ENCODE results near the gene FOXE3. TPM values are rescaled to one million over a fixed set of nuclear protein-coding genes. Genes with fewer than 3 reads are reported as not detected.
"Not testable (repeated sequence)": the region's sequence is repeated elsewhere in the genome, so short reads cannot be mapped to it uniquely, and the experiment has no call there.

FOXE3 gene
- total RNA-seq, 1 donor from 2014 or later: not detected

GRCh38 chr1:47448462-47449222, 32.6 kb downstream of the FOXE3 start:
- H3K27me3 Mint-ChIP-seq: peaks cover 72% of the 10 kb centered on the region
- H3K4me3 Mint-ChIP-seq: no peak overlapping the region
- POLR2A ChIA-PET: no interaction called here
- peaks cover 3% of the 10 kb centered on the region for H3K9me3 Mint-ChIP-seq
- no peak for DNase-seq
- CTCF ChIA-PET: interaction anchor here (1.5 kb wide), 1 partner anchor 11 kb away, joined by 4 read pairs; the partner anchor contains the start of gene FOXD2
- no peak for ATAC-seq (ENCODE audit: low read depth)
- no peak for TF ChIP-seq CTCF (IDR thresholded peaks at IDR 0.05)
- intact Hi-C loops (cut with micrococcal nuclease): no loop called here
- no peak overlapping the region for H3K27ac Mint-ChIP-seq
- peaks cover 20% of the 10 kb centered on the region for H3K4me1 Mint-ChIP-seq
- H3K36me3 Mint-ChIP-seq (ENCODE audit: low read depth): no peaks in the 10 kb centered on the region

GRCh38 chr1:47449822-47450552, 33.9 kb downstream of the FOXE3 start:
- Mint-ChIP-seq H3K36me3 (ENCODE audit: low read depth) (no peaks in the 10 kb centered on the region), H3K27me3 (peaks cover 75% of the 10 kb centered on the region), H3K4me3 (no peak overlapping the region), H3K4me1 (peaks cover 7% of the 10 kb centered on the region), H3K27ac (no peak overlapping the region), H3K9me3 (no peaks in the 10 kb centered on the region)
- intact Hi-C loops (cut with micrococcal nuclease): no loop called here
- DNase-seq (no peak), ATAC-seq (ENCODE audit: low read depth) (no peak)
- no peak for TF ChIP-seq CTCF (IDR thresholded peaks at IDR 0.05)
- CTCF ChIA-PET: interaction anchor here (1.5 kb wide), 1 partner anchor 12 kb away, joined by 4 read pairs; the partner anchor contains the start of gene FOXD2
- POLR2A ChIA-PET: no interaction called here

- Mint-ChIP-seq H3K36me3 (ENCODE audit: low read depth) (no peaks in the 10 kb centered on the region), H3K27me3 (peaks cover 79% of the 10 kb centered on the region), H3K4me1 (peaks cover 2% of the 10 kb centered on the region), H3K4me3 (no peak overlapping the region), H3K27ac (no peak overlapping the region), H3K9me3 (no peaks in the 10 kb centered on the region)
- no peak for ATAC-seq (ENCODE audit: low read depth)
- no peak for TF ChIP-seq CTCF (IDR thresholded peaks at IDR 0.05)
- CTCF ChIA-PET: no interaction called here
- intact Hi-C loops (cut with micrococcal nuclease): no loop called here
- POLR2A ChIA-PET: no interaction called here
- DNase-seq: no peak
Observed at GRCh38 chr1:47450606-47451005, 34.5 kb downstream of the FOXE3 start.

DNA sequence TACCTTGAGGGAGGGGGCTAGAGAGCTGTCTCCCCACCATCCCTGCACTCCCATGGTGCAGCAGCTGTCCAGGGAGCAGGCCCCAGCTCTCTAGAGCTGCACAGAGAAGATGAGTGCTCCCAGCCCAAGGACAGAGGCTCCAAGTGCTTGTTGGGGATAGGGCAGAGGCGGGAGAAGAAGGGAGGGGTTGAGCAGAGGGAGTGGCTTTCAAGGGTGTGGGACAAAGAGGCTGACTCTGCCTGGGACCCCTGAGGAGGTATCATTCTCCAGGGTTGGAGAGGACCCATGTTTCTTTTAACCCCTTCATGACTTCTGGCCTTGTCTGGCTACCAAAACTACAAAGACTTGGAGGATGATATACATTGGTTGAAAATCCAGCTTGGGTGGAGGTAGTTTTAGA, 36.3 kb downstream of the FOXE3 start:
- Mint-ChIP-seq H3K27me3 (peaks cover 61% of the 10 kb centered on the region), H3K4me1 (no peaks in the 10 kb centered on the region), H3K36me3 (ENCODE audit: low read depth) (no peaks in the 10 kb centered on the region), H3K27ac (no peak overlapping the region), H3K4me3 (no peak overlapping the region), H3K9me3 (no peaks in the 10 kb centered on the region)
- ChIA-PET POLR2A (no interaction called here), CTCF (no interaction called here)
- TF ChIP-seq CTCF (IDR thresholded peaks at IDR 0.05): no peak
- intact Hi-C loops (cut with micrococcal nuclease): no loop called here
- DNase-seq: no peak
- no peak for ATAC-seq (ENCODE audit: low read depth)

- CTCF ChIA-PET; H3K9me3 Mint-ChIP-seq; H3K27ac Mint-ChIP-seq; intact Hi-C loops (cut with micrococcal nuclease); H3K4me1 Mint-ChIP-seq; H3K4me3 Mint-ChIP-seq; POLR2A ChIA-PET; ATAC-seq (ENCODE audit: low read depth); DNase-seq; H3K36me3 Mint-ChIP-seq (ENCODE audit: low read depth): not testable (repeated sequence)
- peaks cover 60% of the 10 kb centered on the region for H3K27me3 Mint-ChIP-seq
Observed at GRCh38 chr1:47453910-47454309, 37.8 kb downstream of the FOXE3 start.

Measured in activated B cell treated with CpG ODN at 0.5 μM for 24 hours (primary cell).